ENCODE results near the gene SLC45A3. TPM values are rescaled to one million over a fixed set of nuclear protein-coding genes. Genes with fewer than 3 reads are reported as not detected.

Gene SLC45A3
- total RNA-seq, 4 donors from 2014 or later, result 1.4 to 6.7 (median 2.6) TPM

DNA sequence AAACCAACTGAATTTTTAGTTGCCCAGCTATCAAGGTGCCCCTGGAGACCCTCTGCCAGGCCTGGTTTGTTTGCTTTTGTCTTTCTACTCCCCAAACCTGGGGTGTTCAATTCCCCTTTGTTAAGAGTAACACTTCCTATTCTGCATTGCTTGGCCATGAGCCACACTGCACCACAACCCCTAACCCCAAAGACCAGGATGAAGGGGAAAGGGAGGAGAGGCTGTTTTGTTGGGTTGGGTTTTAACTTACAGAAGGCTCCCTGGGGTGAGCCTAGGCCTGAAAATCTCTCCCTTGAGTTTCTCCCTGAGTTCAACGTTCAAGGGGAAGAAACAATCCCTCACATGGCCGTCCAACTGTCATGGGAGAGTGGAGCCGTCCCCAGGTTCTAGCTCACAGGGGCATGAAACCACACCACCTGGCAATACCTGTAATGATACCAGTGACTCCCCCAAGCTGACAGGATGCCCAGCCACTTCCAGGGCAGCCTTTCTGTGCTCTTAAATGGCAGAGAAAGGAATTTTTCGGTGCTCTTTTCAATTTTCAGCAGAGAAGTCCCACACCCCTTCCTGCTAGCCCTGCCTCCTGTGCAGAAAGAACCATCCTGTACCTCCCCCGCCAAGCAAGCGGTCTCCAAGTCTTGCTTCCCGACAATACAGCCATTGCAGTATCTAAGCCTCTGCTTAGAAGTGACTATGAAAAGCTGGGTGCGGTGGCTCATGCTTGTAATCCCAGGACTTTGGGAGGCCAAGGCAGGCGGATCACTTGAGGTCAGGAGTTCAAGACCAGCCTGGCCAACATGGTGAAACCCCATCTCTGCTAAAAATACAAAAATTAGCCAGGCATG is 14.9 kb downstream of the SLC45A3 start:
- intact Hi-C loops (cut with DNase I), result loop anchor here (10.0 kb wide), 1 partner anchor 249 kb away; no protein-coding TSS in a partner anchor
- no peak overlapping the region for H3K27ac ChIP-seq
- TF ChIP-seq, protein P1, sequence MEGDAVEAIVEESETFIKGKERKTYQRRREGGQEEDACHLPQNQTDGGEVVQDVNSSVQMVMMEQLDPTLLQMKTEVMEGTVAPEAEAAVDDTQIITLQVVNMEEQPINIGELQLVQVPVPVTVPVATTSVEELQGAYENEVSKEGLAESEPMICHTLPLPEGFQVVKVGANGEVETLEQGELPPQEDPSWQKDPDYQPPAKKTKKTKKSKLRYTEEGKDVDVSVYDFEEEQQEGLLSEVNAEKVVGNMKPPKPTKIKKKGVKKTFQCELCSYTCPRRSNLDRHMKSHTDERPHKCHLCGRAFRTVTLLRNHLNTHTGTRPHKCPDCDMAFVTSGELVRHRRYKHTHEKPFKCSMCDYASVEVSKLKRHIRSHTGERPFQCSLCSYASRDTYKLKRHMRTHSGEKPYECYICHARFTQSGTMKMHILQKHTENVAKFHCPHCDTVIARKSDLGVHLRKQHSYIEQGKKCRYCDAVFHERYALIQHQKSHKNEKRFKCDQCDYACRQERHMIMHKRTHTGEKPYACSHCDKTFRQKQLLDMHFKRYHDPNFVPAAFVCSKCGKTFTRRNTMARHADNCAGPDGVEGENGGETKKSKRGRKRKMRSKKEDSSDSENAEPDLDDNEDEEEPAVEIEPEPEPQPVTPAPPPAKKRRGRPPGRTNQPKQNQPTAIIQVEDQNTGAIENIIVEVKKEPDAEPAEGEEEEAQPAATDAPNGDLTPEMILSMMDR (IDR thresholded peaks at IDR 0.05), result no peak
- no peak for TF ChIP-seq POLR2A (IDR thresholded peaks at IDR 0.05)
- WGBS, 2 donors, result 75 to 76% methylated on average over 7 to 8 of the region's 9 CpGs
- no peaks in the 10 kb centered on the region for H3K9me3 ChIP-seq
- peaks cover 0 to 7% of the 10 kb centered on the region in 2 donors for H3K4me1 ChIP-seq
- no peak overlapping the region for H3K4me3 ChIP-seq (replicated peaks in 1 of 3)
- H3K36me3 ChIP-seq, result no peaks in the 10 kb centered on the region
- H3K27me3 ChIP-seq, result no peaks in the 10 kb centered on the region
- no peak for DNase-seq

DNA sequence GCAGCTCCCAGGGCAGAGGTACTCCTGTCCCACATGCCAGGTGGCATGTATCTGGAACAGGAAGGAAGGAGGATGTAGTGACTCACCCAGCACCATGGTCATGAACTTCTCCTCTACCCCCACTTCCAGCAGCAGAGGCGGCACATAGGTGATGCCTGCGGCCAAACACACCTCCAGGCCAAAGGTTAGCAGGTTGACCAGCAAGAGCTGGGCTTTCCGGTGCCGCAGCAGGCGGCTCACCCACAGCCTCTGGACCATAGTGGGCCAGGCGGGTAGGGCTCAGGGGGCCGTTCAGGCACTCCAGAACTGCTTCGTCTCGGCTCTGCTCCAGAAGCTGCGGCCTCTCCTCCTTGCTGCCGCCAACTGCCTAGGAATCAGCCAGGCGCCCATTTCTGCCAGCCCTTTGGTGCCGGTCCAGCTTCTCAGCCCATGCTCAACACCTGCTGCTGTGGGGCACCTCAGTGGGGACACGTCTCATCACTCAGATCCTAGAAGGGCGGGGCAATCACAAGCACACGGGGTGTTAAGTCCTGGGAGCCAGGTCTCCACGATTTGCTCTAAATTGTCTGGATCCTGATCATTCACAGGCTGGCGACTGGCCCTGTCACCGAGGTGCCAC is 15.8 kb downstream of the SLC45A3 start:
- peak; percentile 61 to 68 for DNase-seq
- H3K27ac ChIP-seq, result no peak overlapping the region
- H3K4me1 ChIP-seq, result peaks cover 0 to 7% of the 10 kb centered on the region in 2 donors
- intact Hi-C loops (cut with DNase I), result loop anchor here (5.0 to 10.0 kb wide), 2 partner anchors 38 to 250 kb away; no protein-coding TSS in a partner anchor
- H3K27me3 ChIP-seq, result no peaks in the 10 kb centered on the region
- TF ChIP-seq, protein P1 (IDR thresholded peaks at IDR 0.05), result no peak
- no peak for TF ChIP-seq POLR2A (IDR thresholded peaks at IDR 0.05)
- WGBS, 2 donors, result 47 to 53% methylated on average over 5 to 19 of the region's 19 CpGs
- no peaks in the 10 kb centered on the region for H3K36me3 ChIP-seq
- H3K4me3 ChIP-seq (replicated peaks in 1 of 3), result no peak overlapping the region
- no peaks in the 10 kb centered on the region for H3K9me3 ChIP-seq

DNA sequence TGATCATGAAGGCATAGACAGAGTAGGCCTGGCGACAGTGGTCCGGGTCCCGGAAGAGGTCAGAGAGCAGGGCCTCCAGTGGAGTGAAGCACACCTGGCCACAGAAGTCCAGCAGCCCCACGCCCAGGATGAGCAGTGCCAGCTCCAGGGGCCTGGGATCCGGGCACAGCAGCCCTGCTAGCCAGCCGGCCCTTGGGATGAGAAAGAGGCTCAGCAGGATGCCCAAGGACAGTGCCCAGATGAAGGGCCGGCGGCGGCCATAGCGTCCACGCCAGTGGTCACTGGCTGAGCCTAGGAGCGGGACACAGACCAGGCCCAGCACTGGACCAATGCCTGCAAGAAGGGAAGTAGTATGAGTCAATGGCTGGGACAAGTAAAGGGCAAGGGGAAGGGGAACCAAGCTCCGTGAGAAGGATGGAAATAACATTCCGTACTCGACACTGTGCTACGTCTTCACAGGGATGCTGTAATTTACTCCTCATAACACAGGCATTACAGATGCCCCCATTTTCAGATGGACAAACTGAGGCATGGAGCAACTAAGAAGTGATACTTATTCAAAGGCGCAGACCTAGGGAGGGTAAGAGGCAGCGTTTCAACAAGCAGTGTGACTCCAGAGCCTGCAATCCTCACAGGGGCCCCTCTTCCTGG is 16.9 kb downstream of the SLC45A3 start:
- no peak for DNase-seq
- H3K27me3 ChIP-seq, result no peaks in the 10 kb centered on the region
- H3K4me1 ChIP-seq, result peaks cover 2 to 11% of the 10 kb centered on the region in 2 donors
- H3K9me3 ChIP-seq, result no peaks in the 10 kb centered on the region
- 89 to 92% methylated on average over 15 to 17 of the region's 18 CpGs for WGBS, 2 donors
- H3K36me3 ChIP-seq, result no peaks in the 10 kb centered on the region
- TF ChIP-seq POLR2A (IDR thresholded peaks at IDR 0.05), result no peak
- TF ChIP-seq, protein P1 (IDR thresholded peaks at IDR 0.05), result no peak
- intact Hi-C loops (cut with DNase I), result loop anchor here (5.0 to 10.0 kb wide), 2 partner anchors 39 to 251 kb away; no protein-coding TSS in a partner anchor
- no peak overlapping the region for H3K27ac ChIP-seq
- no peak overlapping the region for H3K4me3 ChIP-seq (replicated peaks in 1 of 3)

DNA sequence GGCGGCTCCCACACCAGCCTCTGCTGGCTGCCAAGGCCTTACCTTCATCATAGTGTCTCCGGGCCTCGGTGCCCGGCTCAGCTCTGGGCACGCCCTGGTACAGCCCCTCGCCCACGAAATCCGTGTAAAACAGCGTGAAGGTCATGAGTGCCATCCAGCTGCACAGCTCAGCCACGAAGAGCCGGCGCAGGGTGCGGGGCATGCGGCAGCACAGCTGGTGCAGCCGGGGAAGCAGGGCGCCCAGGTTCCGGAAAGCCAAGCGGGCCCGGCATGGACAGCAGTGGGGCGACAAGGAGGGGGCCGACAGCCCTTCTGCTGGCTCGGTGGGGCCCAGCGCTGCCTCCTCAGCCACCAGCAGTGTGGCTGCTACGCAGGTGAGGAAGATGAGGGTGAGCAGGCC is 17.5 kb downstream of the SLC45A3 start:
- Histone ChIP-seq H3K4me3 (replicated peaks in 1 of 3) (no peak overlapping the region), H3K27me3 (no peaks in the 10 kb centered on the region), H3K9me3 (no peaks in the 10 kb centered on the region), H3K4me1 (peaks cover 3 to 11% of the 10 kb centered on the region in 2 donors), H3K36me3 (no peaks in the 10 kb centered on the region), H3K27ac (no peak overlapping the region)
- WGBS, 2 donors, result 97% methylated on average over 14 to 20 of the region's 24 CpGs
- DNase-seq, result no peak
- intact Hi-C loops (cut with DNase I), result loop anchor here (5.0 to 10.0 kb wide), 2 partner anchors 40 to 252 kb away; no protein-coding TSS in a partner anchor
- TF ChIP-seq, protein P1 (IDR thresholded peaks at IDR 0.05), result no peak
- no peak for TF ChIP-seq POLR2A (IDR thresholded peaks at IDR 0.05)
